ENCODE measurements around the gene SLC39A2.
"Not testable (repeated sequence)": the region's sequence is repeated elsewhere in the genome, so short reads cannot be mapped to it uniquely, and the experiment has no call there.

The SLC39A2 gene

GRCh38 chr14:20978687-20979086 lies 20.4 kb upstream of the SLC39A2 start:
- no peaks in the 10 kb centered on the region for H3K9me2 ChIP-seq (replicated peaks; ENCODE audit: insufficient read depth, low read length)
- H3F3A ChIP-seq (ENCODE audit: insufficient read depth): no peaks in the 10 kb centered on the region
- no peaks in the 10 kb centered on the region for H3K9me3 ChIP-seq (ENCODE audit: insufficient read depth, low read length)
- H3K27ac ChIP-seq (ENCODE audit: low read depth, low read length): no peak overlapping the region
- H2AFZ ChIP-seq (ENCODE audit: low read depth, low read length, severe bottlenecking): no peak overlapping the region
- H3K9ac ChIP-seq (ENCODE audit: low read length): no peak overlapping the region
- H3K27me3 ChIP-seq (ENCODE audit: low read length): no peaks in the 10 kb centered on the region
- no peak overlapping the region for H3K4me2 ChIP-seq (ENCODE audit: low read depth, low read length, poor library complexity, severe bottlenecking)
- H4K20me1 ChIP-seq (ENCODE audit: low read depth, low read length): no peaks in the 10 kb centered on the region
- no peak for TF ChIP-seq CTCF (IDR thresholded peaks at IDR 0.05; ENCODE audit: insufficient read depth, low read length, poor library complexity, severe bottlenecking)
- no peak for TF ChIP-seq EZH2phosphoT487 (conservative IDR thresholded peaks at IDR 0.05; ENCODE audit: low read length)
- H3K4me3 ChIP-seq (ENCODE audit: insufficient read depth, low read length, poor library complexity, severe bottlenecking): no peak overlapping the region
- H3K79me2 ChIP-seq (ENCODE audit: insufficient read depth, low read length): no peaks in the 10 kb centered on the region
- no peaks in the 10 kb centered on the region for H3K36me3 ChIP-seq (ENCODE audit: low read length)

- Histone ChIP-seq H3K9me2 (replicated peaks; ENCODE audit: insufficient read depth, low read length) (no peaks in the 10 kb centered on the region), H3K36me3 (ENCODE audit: low read length) (no peaks in the 10 kb centered on the region), H3K27me3 (ENCODE audit: low read length) (no peaks in the 10 kb centered on the region), H2AFZ (ENCODE audit: low read depth, low read length, severe bottlenecking) (no peak overlapping the region), H3K79me2 (ENCODE audit: insufficient read depth, low read length) (no peaks in the 10 kb centered on the region), H3K4me3 (ENCODE audit: insufficient read depth, low read length, poor library complexity, severe bottlenecking) (no peak overlapping the region), H3F3A (ENCODE audit: insufficient read depth) (no peaks in the 10 kb centered on the region), H4K20me1 (ENCODE audit: low read depth, low read length) (no peaks in the 10 kb centered on the region), H3K9me3 (ENCODE audit: insufficient read depth, low read length) (no peaks in the 10 kb centered on the region), H3K9ac (ENCODE audit: low read length) (no peak overlapping the region), H3K27ac (ENCODE audit: low read depth, low read length) (no peak overlapping the region), H3K4me2 (ENCODE audit: low read depth, low read length, poor library complexity, severe bottlenecking) (no peak overlapping the region)
- no peak for TF ChIP-seq CTCF (IDR thresholded peaks at IDR 0.05; ENCODE audit: insufficient read depth, low read length, poor library complexity, severe bottlenecking)
- no peak for TF ChIP-seq EZH2phosphoT487 (conservative IDR thresholded peaks at IDR 0.05; ENCODE audit: low read length)
Measured at GRCh38 chr14:20980906-20981305, 18.2 kb upstream of the SLC39A2 start.

GRCh38 chr14:20982646-20983369 lies 16.3 kb upstream of the SLC39A2 start:
- H4K20me1 ChIP-seq (ENCODE audit: low read depth, low read length): no peaks in the 10 kb centered on the region
- no peak overlapping the region for H3K9ac ChIP-seq (ENCODE audit: low read length)
- TF ChIP-seq CTCF (IDR thresholded peaks at IDR 0.05; ENCODE audit: insufficient read depth, low read length, poor library complexity, severe bottlenecking) (no peak), EZH2phosphoT487 (conservative IDR thresholded peaks at IDR 0.05; ENCODE audit: low read length) (no peak)
- H3K4me3 ChIP-seq (ENCODE audit: insufficient read depth, low read length, poor library complexity, severe bottlenecking): no peak overlapping the region
- no peaks in the 10 kb centered on the region for H3K27me3 ChIP-seq (ENCODE audit: low read length)
- no peak overlapping the region for H2AFZ ChIP-seq (ENCODE audit: low read depth, low read length, severe bottlenecking)
- no peaks in the 10 kb centered on the region for H3K79me2 ChIP-seq (ENCODE audit: insufficient read depth, low read length)
- no peaks in the 10 kb centered on the region for H3K36me3 ChIP-seq (ENCODE audit: low read length)
- H3K9me2 ChIP-seq (replicated peaks; ENCODE audit: insufficient read depth, low read length): no peaks in the 10 kb centered on the region
- no peaks in the 10 kb centered on the region for H3F3A ChIP-seq (ENCODE audit: insufficient read depth)
- no peak overlapping the region for H3K27ac ChIP-seq (ENCODE audit: low read depth, low read length)
- H3K9me3 ChIP-seq (ENCODE audit: insufficient read depth, low read length): no peaks in the 10 kb centered on the region
- H3K4me2 ChIP-seq (ENCODE audit: low read depth, low read length, poor library complexity, severe bottlenecking): no peak overlapping the region

GRCh38 chr14:20985650-20986049 lies 13.4 kb upstream of the SLC39A2 start:
- not testable (repeated sequence) for H3K4me2 ChIP-seq (ENCODE audit: low read depth, low read length, poor library complexity, severe bottlenecking); H3K36me3 ChIP-seq (ENCODE audit: low read length); H3K9me3 ChIP-seq (ENCODE audit: insufficient read depth, low read length); H3K9ac ChIP-seq (ENCODE audit: low read length); H3K4me3 ChIP-seq (ENCODE audit: insufficient read depth, low read length, poor library complexity, severe bottlenecking); H3K79me2 ChIP-seq (ENCODE audit: insufficient read depth, low read length); H3K27me3 ChIP-seq (ENCODE audit: low read length); H2AFZ ChIP-seq (ENCODE audit: low read depth, low read length, severe bottlenecking); H3F3A ChIP-seq (ENCODE audit: insufficient read depth); H3K27ac ChIP-seq (ENCODE audit: low read depth, low read length); H3K9me2 ChIP-seq (replicated peaks; ENCODE audit: insufficient read depth, low read length); H4K20me1 ChIP-seq (ENCODE audit: low read depth, low read length)
